ENCODE data around the gene ISCA2. TPM values are rescaled to one million over a fixed set of nuclear protein-coding genes. Genes with fewer than 3 reads are reported as not detected.

The ISCA2 gene
- total RNA-seq, 2 experiments from 2014 or later: 38.4 to 50.0 TPM

GRCh38 chr14:74526854-74527585 lies 33.5 kb downstream of the ISCA2 start:
- H3K9me3 ChIP-seq (ENCODE audit: low read length): no peaks in the 10 kb centered on the region
- ChIA-PET POLR2A (interaction anchor here (0.6 to 1.3 kb wide), 3 partner anchors 34 to 184 kb away, joined by 3 read pairs; no protein-coding TSS in a partner anchor), CTCF (ENCODE audit: unreplicated experiment) (no interaction called here)
- H3K4me1 ChIP-seq (ENCODE audit: insufficient read depth, low read length, poor library complexity, severe bottlenecking): peaks cover 21% of the 10 kb centered on the region
- H4K20me1 ChIP-seq (ENCODE audit: insufficient read depth, low read length): no peaks in the 10 kb centered on the region
- intact Hi-C loops (cut with micrococcal nuclease; ENCODE audit: unreplicated experiment): no loop called here
- no peak overlapping the region for H3K27ac ChIP-seq (ENCODE audit: low read depth, low read length, poor library complexity, severe bottlenecking)
- no peak overlapping the region for H3K4me3 ChIP-seq (ENCODE audit: low read depth, low read length, poor library complexity, severe bottlenecking)
- DNase-seq (ENCODE audit: low spot score): no peak
- H3K79me2 ChIP-seq (ENCODE audit: insufficient read depth, low read depth, low read length): no peaks in the 10 kb centered on the region
- BruUV-seq (replicated peaks): no TSS peak
- no peaks in the 10 kb centered on the region for H3K9me2 ChIP-seq (ENCODE audit: insufficient read depth, low read length)
- H2AFZ ChIP-seq (ENCODE audit: low read length): no peak overlapping the region
- TF ChIP-seq EZH2phosphoT487 (IDR thresholded peaks at IDR 0.05; ENCODE audit: borderline replicate concordance, low read depth, low read length): no peak
- TF ChIP-seq CTCF (conservative IDR thresholded peaks at IDR 0.05; ENCODE audit: low read length): no peak
- no peaks in the 10 kb centered on the region for H3K36me3 ChIP-seq (ENCODE audit: insufficient read depth, low read length)
- no peak overlapping the region for H3K4me2 ChIP-seq (ENCODE audit: low read length)

GRCh38 chr14:74527736-74528280 lies 34.2 kb downstream of the ISCA2 start:
- no peak overlapping the region for H3K4me2 ChIP-seq (ENCODE audit: low read length)
- ChIA-PET CTCF (ENCODE audit: unreplicated experiment) (no interaction called here), POLR2A (interaction anchor here (0.6 kb wide), 1 partner anchor 185 kb away, joined by 3 read pairs; no protein-coding TSS in a partner anchor)
- intact Hi-C loops (cut with micrococcal nuclease; ENCODE audit: unreplicated experiment): no loop called here
- no TSS peak for BruUV-seq (replicated peaks)
- no peak overlapping the region for H2AFZ ChIP-seq (ENCODE audit: low read length)
- peaks cover 21% of the 10 kb centered on the region for H3K4me1 ChIP-seq (ENCODE audit: insufficient read depth, low read length, poor library complexity, severe bottlenecking)
- DNase-seq (ENCODE audit: low spot score): no peak
- no peak overlapping the region for H3K27ac ChIP-seq (ENCODE audit: low read depth, low read length, poor library complexity, severe bottlenecking)
- H3K4me3 ChIP-seq (ENCODE audit: low read depth, low read length, poor library complexity, severe bottlenecking): no peak overlapping the region
- no peaks in the 10 kb centered on the region for H3K9me3 ChIP-seq (ENCODE audit: low read length)
- H3K36me3 ChIP-seq (ENCODE audit: insufficient read depth, low read length): no peaks in the 10 kb centered on the region
- no peaks in the 10 kb centered on the region for H4K20me1 ChIP-seq (ENCODE audit: insufficient read depth, low read length)
- H3K79me2 ChIP-seq (ENCODE audit: insufficient read depth, low read depth, low read length): no peaks in the 10 kb centered on the region
- no peaks in the 10 kb centered on the region for H3K9me2 ChIP-seq (ENCODE audit: insufficient read depth, low read length)
- no peak for TF ChIP-seq EZH2phosphoT487 (IDR thresholded peaks at IDR 0.05; ENCODE audit: borderline replicate concordance, low read depth, low read length)
- TF ChIP-seq CTCF (conservative IDR thresholded peaks at IDR 0.05; ENCODE audit: low read length): no peak

GRCh38 chr14:74528406-74528805 lies 34.8 kb downstream of the ISCA2 start:
- CTCF ChIA-PET (ENCODE audit: unreplicated experiment): interaction anchor here (0.7 kb wide), 1 partner anchor 70 kb away, joined by 3 read pairs; no protein-coding TSS in a partner anchor
- no TSS peak for BruUV-seq (replicated peaks)
- intact Hi-C loops (cut with micrococcal nuclease; ENCODE audit: unreplicated experiment): no loop called here

More at GRCh38 chr14:74528406-74528805, 34.8 kb downstream of the ISCA2 start:
- H3K9me3 ChIP-seq (ENCODE audit: low read length): no peaks in the 10 kb centered on the region
- no peaks in the 10 kb centered on the region for H3K79me2 ChIP-seq (ENCODE audit: insufficient read depth, low read depth, low read length)
- H4K20me1 ChIP-seq (ENCODE audit: insufficient read depth, low read length): no peaks in the 10 kb centered on the region
- POLR2A ChIA-PET: no interaction called here
- H3K27ac ChIP-seq (ENCODE audit: low read depth, low read length, poor library complexity, severe bottlenecking): no peak overlapping the region
- no peak for DNase-seq (ENCODE audit: low spot score)
- no peaks in the 10 kb centered on the region for H3K36me3 ChIP-seq (ENCODE audit: insufficient read depth, low read length)
- no peak overlapping the region for H3K4me2 ChIP-seq (ENCODE audit: low read length)
- H3K4me1 ChIP-seq (ENCODE audit: insufficient read depth, low read length, poor library complexity, severe bottlenecking): peaks cover 21% of the 10 kb centered on the region
- TF ChIP-seq EZH2phosphoT487 (IDR thresholded peaks at IDR 0.05; ENCODE audit: borderline replicate concordance, low read depth, low read length) (no peak), CTCF (conservative IDR thresholded peaks at IDR 0.05; ENCODE audit: low read length) (no peak)
- H3K4me3 ChIP-seq (ENCODE audit: low read depth, low read length, poor library complexity, severe bottlenecking): no peak overlapping the region
- H2AFZ ChIP-seq (ENCODE audit: low read length): no peak overlapping the region
- H3K9me2 ChIP-seq (ENCODE audit: insufficient read depth, low read length): no peaks in the 10 kb centered on the region

All from OCI-LY7 (cell line).